ENCODE measurements around the gene SLC6A5. TPM values are rescaled to one million over a fixed set of nuclear protein-coding genes. Genes with fewer than 3 reads are reported as not detected.

SLC6A5 gene
- total RNA-seq, 6 experiments from 2014 or later: not detected

- no peaks in the 10 kb centered on the region for H3K4me1 Mint-ChIP-seq (ENCODE audit: low read depth)
- TF ChIP-seq, protein P1, sequence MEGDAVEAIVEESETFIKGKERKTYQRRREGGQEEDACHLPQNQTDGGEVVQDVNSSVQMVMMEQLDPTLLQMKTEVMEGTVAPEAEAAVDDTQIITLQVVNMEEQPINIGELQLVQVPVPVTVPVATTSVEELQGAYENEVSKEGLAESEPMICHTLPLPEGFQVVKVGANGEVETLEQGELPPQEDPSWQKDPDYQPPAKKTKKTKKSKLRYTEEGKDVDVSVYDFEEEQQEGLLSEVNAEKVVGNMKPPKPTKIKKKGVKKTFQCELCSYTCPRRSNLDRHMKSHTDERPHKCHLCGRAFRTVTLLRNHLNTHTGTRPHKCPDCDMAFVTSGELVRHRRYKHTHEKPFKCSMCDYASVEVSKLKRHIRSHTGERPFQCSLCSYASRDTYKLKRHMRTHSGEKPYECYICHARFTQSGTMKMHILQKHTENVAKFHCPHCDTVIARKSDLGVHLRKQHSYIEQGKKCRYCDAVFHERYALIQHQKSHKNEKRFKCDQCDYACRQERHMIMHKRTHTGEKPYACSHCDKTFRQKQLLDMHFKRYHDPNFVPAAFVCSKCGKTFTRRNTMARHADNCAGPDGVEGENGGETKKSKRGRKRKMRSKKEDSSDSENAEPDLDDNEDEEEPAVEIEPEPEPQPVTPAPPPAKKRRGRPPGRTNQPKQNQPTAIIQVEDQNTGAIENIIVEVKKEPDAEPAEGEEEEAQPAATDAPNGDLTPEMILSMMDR (IDR thresholded peaks at IDR 0.05): no peak
- no peak overlapping the region for H3K4me3 Mint-ChIP-seq
- H3K9me3 Mint-ChIP-seq: no peaks in the 10 kb centered on the region; the same call in 1 of the 2 replicates
- H3K36me3 Mint-ChIP-seq (ENCODE audit: low read depth): no peaks in the 10 kb centered on the region
- H3K27ac Mint-ChIP-seq: no peak overlapping the region
- DNase-seq: no peak
- H3K27me3 Mint-ChIP-seq (ENCODE audit: insufficient read depth): peaks cover 34% of the 10 kb centered on the region
Measured at GRCh38 chr11:20594274-20595061, 4.9 kb upstream of the SLC6A5 start.

GRCh38 chr11:20595101-20595500, 4.3 kb upstream of the SLC6A5 start:
- Mint-ChIP-seq H3K27me3 (ENCODE audit: insufficient read depth) (peaks cover 39% of the 10 kb centered on the region), H3K9me3 (no peaks in the 10 kb centered on the region; the same call in 1 of the 2 replicates), H3K4me3 (no peak overlapping the region), H3K36me3 (ENCODE audit: low read depth) (no peaks in the 10 kb centered on the region), H3K4me1 (ENCODE audit: low read depth) (no peaks in the 10 kb centered on the region), H3K27ac (no peak overlapping the region)
- TF ChIP-seq, protein P1 (IDR thresholded peaks at IDR 0.05): no peak
- no peak for DNase-seq

- Mint-ChIP-seq H3K4me1 (ENCODE audit: low read depth) (no peaks in the 10 kb centered on the region), H3K9me3 (no peaks in the 10 kb centered on the region; the same call in 1 of the 2 replicates), H3K27ac (no peak overlapping the region), H3K4me3 (no peak overlapping the region), H3K27me3 (ENCODE audit: insufficient read depth) (peaks cover 40% of the 10 kb centered on the region), H3K36me3 (ENCODE audit: low read depth) (no peaks in the 10 kb centered on the region)
- no peak for DNase-seq
- TF ChIP-seq, protein P1 (IDR thresholded peaks at IDR 0.05): no peak
Measured at GRCh38 chr11:20596205-20597153, 2.9 kb upstream of the SLC6A5 start.

- peaks cover 45% of the 10 kb centered on the region for H3K27me3 Mint-ChIP-seq (ENCODE audit: insufficient read depth)
- H3K9me3 Mint-ChIP-seq: no peaks in the 10 kb centered on the region; the same call in 1 of the 2 replicates
Measured at GRCh38 chr11:20597154-20597679, 2.2 kb upstream of the SLC6A5 start.

More at GRCh38 chr11:20597154-20597679, 2.2 kb upstream of the SLC6A5 start:
- Mint-ChIP-seq H3K36me3 (ENCODE audit: low read depth) (no peaks in the 10 kb centered on the region), H3K4me1 (ENCODE audit: low read depth) (no peaks in the 10 kb centered on the region), H3K27ac (no peak overlapping the region), H3K4me3 (no peak overlapping the region)
- TF ChIP-seq, protein P1 (IDR thresholded peaks at IDR 0.05): no peak
- no peak for DNase-seq
